GM12875 (cell line): ENCODE measurements around the gene C19orf53.
A peak's percentile ranks its signal among the peaks of the same experiment; 100 is the strongest.

Experiments used
- H3K4me3 ChIP-seq: one replicate; pipeline ENCODE4 v1.5.1; 2011; ENCODE audit warnings: low read depth, low read length, control low read depth
- CTCF ChIP-seq: IDR thresholded peaks from 2 replicates; pipeline ENCODE4 v1.5.1; 2011; ENCODE audit warnings: low read depth, mild to moderate bottlenecking, control low read depth, inconsistent platforms, low read length, moderate library complexity, borderline replicate concordance; ENCODE audit not compliant: insufficient read depth

The C19orf53 gene

GRCh38 chr19:13825489-13826441, 51.5 kb downstream of the C19orf53 start:
- TF ChIP-seq CTCF: peak; percentile 22; the same call in 1 of the 2 replicates
- no peak overlapping the region for H3K4me3 ChIP-seq

- H3K4me3 ChIP-seq: no peak overlapping the region
- no peak for TF ChIP-seq CTCF
These were observed 52.5 kb downstream of the C19orf53 start for GRCh38 chr19:13826652-13827235.

GRCh38 chr19:13827656-13828055, 53.4 kb downstream of the C19orf53 start:
- TF ChIP-seq CTCF: no peak
- no peak overlapping the region for H3K4me3 ChIP-seq
